HG02840 (cell line): ENCODE results near the gene NUP214.
"Not testable (repeated sequence)": the region's sequence is repeated elsewhere in the genome, so short reads cannot be mapped to it uniquely, and the experiment has no call there.

ENCODE experiments used
- ATAC-seq: cut with Tn5 transposase; IDR thresholded peaks from one replicate; pipeline ENCODE4 v1.9.1; 2021; ENCODE audit warnings: mild to moderate bottlenecking, moderate library complexity, moderate number of reproducible peaks; ENCODE audit not compliant: unreplicated experiment, low FRiP score

The NUP214 gene

GRCh38 chr9:131096269-131097125, 28.9 kb upstream of the NUP214 start, which contains the start of gene AIF1L:
Gene AIF1L (plus strand): TSS chr9:131096531. CDS start chr9:131096630, 99 bp downstream.
- ATAC-seq: no peak

GRCh38 chr9:131097126-131097947, 28.0 kb upstream of the NUP214 start:
- no peak for ATAC-seq

- no peak for ATAC-seq
Measured at GRCh38 chr9:131097948-131098278, 27.5 kb upstream of the NUP214 start.

- ATAC-seq: no peak
Measured at GRCh38 chr9:131098391-131099101, 26.8 kb upstream of the NUP214 start.

- ATAC-seq: no peak
Measured at GRCh38 chr9:131099102-131099606, 26.2 kb upstream of the NUP214 start.

GRCh38 chr9:131099845-131100244, 25.5 kb upstream of the NUP214 start:
- ATAC-seq: not testable (repeated sequence)

- no peak for ATAC-seq
Measured at GRCh38 chr9:131100445-131100844, 24.9 kb upstream of the NUP214 start.

GRCh38 chr9:131101207-131101964, 24.0 kb upstream of the NUP214 start:
- ATAC-seq: no peak

- ATAC-seq: no peak
Measured at GRCh38 chr9:131103024-131103423, 22.4 kb upstream of the NUP214 start.

- no peak for ATAC-seq
Measured at GRCh38 chr9:131103535-131103934, 21.9 kb upstream of the NUP214 start.

- ATAC-seq: no peak
Measured at GRCh38 chr9:131104016-131104740, 21.2 kb upstream of the NUP214 start.

- ATAC-seq: no peak
Measured at GRCh38 chr9:131105952-131106351, 19.4 kb upstream of the NUP214 start.

- no peak for ATAC-seq
Measured at GRCh38 chr9:131107760-131108159, 17.6 kb upstream of the NUP214 start.

GRCh38 chr9:131111186-131111853, 14.1 kb upstream of the NUP214 start:
- no peak for ATAC-seq

- ATAC-seq: no peak
Measured at GRCh38 chr9:131111854-131112311, 13.5 kb upstream of the NUP214 start.

- no peak for ATAC-seq
Measured at GRCh38 chr9:131112374-131113154, 12.8 kb upstream of the NUP214 start.

- no peak for ATAC-seq
Measured at GRCh38 chr9:131113655-131114054, 11.7 kb upstream of the NUP214 start.

- ATAC-seq: no peak
Measured at GRCh38 chr9:131114084-131114535, 11.3 kb upstream of the NUP214 start.
